HG02981 (cell line): ENCODE measurements around the gene NHS.

Experiments used
- ATAC-seq: cut with Tn5 transposase; IDR thresholded peaks from one replicate; pipeline ENCODE4 v1.9.1; 2021; ENCODE audit warnings: mild to moderate bottlenecking, moderate library complexity; ENCODE audit not compliant: unreplicated experiment

NHS gene

GRCh38 chrX:17581641-17582040 is 206.6 kb downstream of the NHS start:
- ATAC-seq = no peak

GRCh38 chrX:17584248-17584681 is 209.3 kb downstream of the NHS start:
- no peak for ATAC-seq

GRCh38 chrX:17585006-17585405 is 210.0 kb downstream of the NHS start:
- no peak for ATAC-seq

- ATAC-seq = no peak
Measured at GRCh38 chrX:17587366-17587765, 212.4 kb downstream of the NHS start.

DNA sequence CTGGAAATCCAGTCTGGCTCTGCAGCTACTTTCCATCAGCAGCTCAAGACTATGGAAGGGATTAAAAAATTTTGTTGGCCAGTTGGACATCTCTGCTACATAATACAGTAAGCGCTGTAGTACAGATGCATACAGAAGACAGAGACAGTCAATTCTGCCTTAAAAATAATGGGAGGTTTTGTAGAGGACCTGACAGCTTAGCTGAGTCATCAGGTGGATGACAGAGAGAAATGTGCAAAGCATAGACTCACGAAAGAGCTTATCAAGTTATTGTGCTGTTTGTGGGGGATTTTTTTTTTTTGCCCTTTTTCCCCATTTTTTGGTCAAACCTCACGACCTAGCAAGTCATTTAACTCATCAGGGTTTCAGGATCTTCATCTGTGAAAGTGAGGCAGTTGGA is 213.3 kb downstream of the NHS start:
- ATAC-seq = no peak

- no peak for ATAC-seq
Measured at GRCh38 chrX:17590892-17591740, 216.1 kb downstream of the NHS start.

GRCh38 chrX:17591741-17592110 is 216.7 kb downstream of the NHS start:
- no peak for ATAC-seq

GRCh38 chrX:17592117-17592516 is 217.1 kb downstream of the NHS start:
- ATAC-seq = no peak

DNA sequence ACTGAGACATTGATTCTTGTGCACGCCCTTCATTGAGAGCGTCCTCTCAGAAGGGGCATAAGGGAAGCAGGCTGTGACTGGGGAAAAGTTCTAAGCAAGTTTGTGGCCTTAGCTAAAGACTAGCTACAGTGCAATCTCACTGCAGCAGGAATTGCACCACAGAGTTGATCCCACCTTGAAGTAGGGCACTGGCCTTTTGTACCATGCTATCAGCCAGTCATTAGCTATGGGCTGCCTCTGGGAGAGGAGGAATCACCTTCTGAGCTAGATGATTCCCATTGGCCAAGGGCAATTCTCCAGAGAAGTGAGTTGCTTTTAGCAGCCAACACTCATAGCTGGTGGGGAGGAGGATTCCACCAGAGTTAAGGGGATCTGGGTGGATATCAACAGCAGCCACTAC is 219.7 kb downstream of the NHS start:
- ATAC-seq = no peak

GRCh38 chrX:17595456-17596035 is 220.5 kb downstream of the NHS start:
- peak; percentile 68 for ATAC-seq

GRCh38 chrX:17596061-17596460 is 221.1 kb downstream of the NHS start:
- ATAC-seq = no peak

DNA sequence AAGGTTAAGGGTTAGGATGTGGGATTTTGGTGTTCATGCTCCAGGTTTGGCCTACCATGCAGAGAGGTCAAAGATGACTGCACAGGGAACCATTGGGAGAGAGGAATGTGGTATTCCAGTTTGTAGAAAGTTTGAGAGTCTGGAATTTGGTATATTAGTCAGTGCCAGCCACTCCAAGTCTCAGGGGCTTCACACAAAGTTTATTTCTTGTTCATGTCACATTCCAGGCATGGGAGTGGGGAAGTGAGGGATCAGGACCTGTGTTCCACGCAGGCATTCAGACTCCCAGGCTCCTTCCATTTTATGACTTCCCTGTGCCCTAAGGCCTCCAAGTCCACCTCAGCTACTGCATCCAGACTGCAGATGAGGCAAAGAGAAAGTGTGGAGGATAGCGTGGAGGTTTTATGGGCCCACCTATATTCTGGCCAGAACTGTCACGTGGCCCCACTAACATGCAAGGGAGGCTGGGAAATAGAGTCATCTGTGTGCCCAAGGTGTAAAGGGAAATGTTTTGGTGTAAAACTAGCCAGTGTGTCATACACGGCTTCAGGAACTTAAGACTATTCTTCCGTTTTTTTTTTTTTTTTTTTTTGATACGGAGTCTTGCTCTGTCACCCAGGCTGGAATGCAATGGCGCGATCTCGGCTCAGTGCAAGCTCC is 221.7 kb downstream of the NHS start:
- no peak for ATAC-seq

DNA sequence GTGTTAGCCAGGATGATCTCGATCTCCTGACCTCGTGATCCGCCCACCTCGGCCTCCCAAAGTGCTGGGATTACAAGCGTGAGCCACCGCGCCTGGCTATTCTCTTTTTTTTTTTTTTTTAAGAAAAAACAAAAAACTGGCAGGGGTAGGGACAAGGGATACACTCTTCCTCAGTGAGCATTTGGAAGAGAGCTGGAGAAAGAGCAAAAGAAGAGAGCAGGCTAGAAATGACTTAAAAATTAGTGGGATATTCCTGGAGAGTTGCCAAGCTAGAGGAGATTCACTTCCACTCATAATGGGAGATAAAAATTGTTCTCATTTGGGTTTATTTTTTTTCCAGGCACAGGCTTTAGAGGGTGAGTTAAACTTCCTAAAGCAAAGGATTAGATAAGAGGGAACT is 222.3 kb downstream of the NHS start:
- ATAC-seq = no peak

DNA sequence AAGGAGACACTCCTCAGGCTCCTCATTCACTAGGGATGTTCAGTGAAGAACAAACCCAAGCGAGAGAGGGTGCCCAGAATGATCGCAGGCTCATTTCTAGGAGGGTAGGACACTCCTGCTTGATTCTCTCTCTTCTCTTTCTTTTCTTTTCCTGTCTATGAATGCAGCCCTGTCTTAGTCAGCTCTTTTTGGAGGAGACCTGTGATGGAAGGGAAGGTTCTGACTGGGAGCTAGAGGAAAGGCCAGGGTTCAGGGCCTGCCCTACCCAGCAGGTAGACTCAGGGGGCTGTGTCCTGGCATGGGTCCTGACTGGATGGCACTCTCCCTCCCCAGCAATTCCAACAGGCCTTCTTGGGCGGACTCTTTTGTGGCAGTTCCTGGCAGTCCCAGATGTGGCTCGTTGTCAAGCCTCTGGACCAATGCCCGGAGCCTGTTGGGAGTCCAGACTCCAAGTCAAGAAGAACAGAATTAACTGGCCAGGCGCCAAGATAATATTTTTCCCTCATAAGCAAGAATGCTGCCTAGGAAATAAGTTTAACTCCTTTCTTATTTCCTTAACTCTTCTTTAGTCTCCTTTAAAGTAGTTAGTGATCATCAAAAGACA is 222.9 kb downstream of the NHS start:
- no peak for ATAC-seq

GRCh38 chrX:17601441-17602200 is 226.6 kb downstream of the NHS start:
- ATAC-seq = no peak

- ATAC-seq = no peak
Measured at GRCh38 chrX:17602245-17602644, 227.2 kb downstream of the NHS start.

- no peak for ATAC-seq
Measured at GRCh38 chrX:17603196-17603595, 228.2 kb downstream of the NHS start.

DNA sequence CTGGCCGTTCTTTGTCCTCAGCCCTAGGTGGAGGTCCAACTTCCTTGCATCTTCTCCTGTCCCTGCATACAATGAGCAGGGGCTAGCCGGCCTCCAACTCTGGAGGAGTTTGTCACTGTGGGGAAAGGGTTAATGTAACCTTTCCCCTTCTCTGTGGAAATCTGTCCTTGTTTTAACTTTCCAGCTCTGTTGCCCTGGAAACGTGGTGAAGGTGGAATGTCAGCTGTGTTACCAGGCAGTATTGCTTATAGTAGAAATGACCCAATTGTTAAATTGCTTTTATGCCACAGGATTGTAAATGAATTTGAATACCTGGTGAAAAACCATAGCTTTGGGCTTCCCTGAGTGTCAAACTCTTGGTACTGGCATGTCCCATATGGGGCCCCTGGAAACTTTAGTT is 230.7 kb downstream of the NHS start:
- no peak for ATAC-seq

DNA sequence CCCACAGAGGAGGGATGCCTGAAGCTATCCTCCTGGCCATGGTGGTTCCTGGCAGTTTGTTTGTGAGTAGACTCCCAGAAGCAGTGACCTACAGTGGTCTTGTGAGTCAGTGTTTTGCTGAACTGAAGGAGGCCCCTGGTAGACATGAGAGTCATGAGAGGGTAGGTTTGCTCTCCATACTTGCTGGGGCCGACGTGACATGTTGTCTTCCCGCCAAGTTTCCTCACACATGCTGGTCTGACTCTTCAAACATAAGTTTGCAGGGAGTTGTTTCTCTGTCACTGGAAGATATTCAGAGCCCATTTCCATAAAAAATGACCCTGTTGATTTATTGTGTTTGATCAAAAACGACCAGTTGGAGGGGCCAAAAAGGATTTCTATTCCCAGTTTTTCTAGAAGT is 231.2 kb downstream of the NHS start:
- no peak for ATAC-seq

- no peak for ATAC-seq
Measured at GRCh38 chrX:17608888-17609287, 233.9 kb downstream of the NHS start.

DNA sequence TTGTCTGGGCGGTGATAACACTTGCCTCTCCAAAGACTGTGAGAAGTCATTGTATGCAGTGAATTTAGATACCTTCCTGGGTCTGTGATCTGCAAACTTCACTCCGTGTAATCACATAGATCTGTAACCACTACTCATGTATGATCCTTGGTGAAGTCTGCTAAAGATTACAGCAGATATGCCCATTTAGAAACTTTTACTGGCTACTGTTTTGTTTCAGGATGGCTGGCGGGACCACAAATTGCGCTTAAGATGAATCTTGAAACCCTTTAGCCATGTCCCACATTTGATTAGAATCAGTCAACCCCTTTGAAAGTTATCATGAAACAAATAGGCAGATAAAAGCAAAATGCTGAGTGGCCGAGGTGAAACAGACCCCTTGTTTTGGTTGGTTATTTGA is 235.8 kb downstream of the NHS start:
- no peak for ATAC-seq
